D721Med (cell line): Measurements from ENCODE around the gene GNAT1.

Experiments used
- DNase-seq: peaks from one replicate; pipeline ENCODE4 v3.0.0; 2011; ENCODE audit warnings: low spot score; ENCODE audit not compliant: insufficient read length
- FAIRE-seq: peaks from 2 replicates; lab custom pipeline; 2011; peaks lifted over from hg19 to GRCh38; lab: Jason Lieb, UNC
- CTCF ChIP-seq: IDR thresholded peaks from 2 replicates; pipeline ENCODE4 v1.5.1; 2012; ENCODE audit warnings: mild to moderate bottlenecking, control low read depth; ENCODE audit not compliant: insufficient read depth; ENCODE audit errors: missing control alignments

GNAT1 gene

GRCh38 chr3:50150863-50151686, 40.3 kb upstream of the GNAT1 start:
- FAIRE-seq (no peak), DNase-seq (no peak)
- TF ChIP-seq CTCF = no peak

- FAIRE-seq (no peak), DNase-seq (no peak)
- no peak for TF ChIP-seq CTCF
Observed at GRCh38 chr3:50151728-50152127, 39.7 kb upstream of the GNAT1 start.

DNA sequence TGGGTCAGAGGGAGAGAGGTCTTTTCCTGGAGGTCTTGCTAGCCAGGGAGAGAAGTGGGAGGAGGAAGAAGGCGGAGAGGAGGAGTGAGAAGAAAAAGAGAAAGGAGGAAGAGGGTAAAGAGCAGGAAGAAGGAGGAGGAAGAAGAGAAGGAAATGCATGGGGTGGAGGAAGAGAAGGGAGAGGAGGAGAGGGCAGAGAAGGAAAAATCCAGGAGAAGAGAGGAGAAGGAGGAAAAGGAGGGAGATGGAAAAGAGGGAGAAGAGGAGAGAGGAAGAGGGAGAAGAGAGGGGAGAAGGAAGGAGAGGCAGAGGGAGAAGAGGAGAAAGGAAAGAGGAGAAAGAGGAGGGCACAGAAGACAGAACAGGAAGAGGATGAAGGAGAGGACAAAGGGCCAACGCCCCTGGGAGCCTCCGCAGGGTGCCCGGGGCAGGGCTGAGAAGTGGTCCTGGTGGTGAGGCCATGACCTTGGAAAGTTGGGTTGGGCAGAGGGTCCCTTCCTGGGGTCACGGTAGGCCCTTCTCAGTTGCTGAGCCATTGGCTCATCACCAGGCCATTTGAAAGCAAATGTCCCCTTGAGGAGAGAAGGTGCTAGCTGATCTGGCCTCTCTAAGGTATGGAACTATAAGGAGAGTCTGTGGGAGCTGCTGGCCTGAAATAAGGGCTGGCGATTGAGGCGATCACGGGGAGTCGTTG, 37.5 kb upstream of the GNAT1 start:
- DNase-seq (no peak), FAIRE-seq (no peak)
- TF ChIP-seq CTCF = no peak

DNA sequence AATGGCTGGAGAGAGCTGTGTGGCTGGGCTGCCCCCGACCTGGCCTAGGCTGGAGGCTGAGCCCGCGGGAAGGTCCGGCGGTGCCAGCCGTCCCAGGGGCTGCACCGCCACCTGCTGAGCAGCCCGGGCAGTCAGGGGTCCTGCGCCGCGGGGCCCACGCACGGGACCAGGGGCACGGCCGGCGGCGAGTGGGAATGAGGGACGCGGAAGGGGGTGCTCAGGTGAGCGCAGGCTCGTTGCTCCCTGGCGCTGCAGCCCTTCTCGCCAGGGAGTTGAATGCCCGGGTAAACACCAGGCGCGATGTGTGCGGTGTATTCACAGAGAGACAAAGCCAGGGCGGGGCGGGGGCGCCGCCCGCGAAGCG, 37.0 kb upstream of the GNAT1 start:
- DNase-seq (no peak), FAIRE-seq (no peak)
- TF ChIP-seq CTCF = peak; percentile 55

DNA sequence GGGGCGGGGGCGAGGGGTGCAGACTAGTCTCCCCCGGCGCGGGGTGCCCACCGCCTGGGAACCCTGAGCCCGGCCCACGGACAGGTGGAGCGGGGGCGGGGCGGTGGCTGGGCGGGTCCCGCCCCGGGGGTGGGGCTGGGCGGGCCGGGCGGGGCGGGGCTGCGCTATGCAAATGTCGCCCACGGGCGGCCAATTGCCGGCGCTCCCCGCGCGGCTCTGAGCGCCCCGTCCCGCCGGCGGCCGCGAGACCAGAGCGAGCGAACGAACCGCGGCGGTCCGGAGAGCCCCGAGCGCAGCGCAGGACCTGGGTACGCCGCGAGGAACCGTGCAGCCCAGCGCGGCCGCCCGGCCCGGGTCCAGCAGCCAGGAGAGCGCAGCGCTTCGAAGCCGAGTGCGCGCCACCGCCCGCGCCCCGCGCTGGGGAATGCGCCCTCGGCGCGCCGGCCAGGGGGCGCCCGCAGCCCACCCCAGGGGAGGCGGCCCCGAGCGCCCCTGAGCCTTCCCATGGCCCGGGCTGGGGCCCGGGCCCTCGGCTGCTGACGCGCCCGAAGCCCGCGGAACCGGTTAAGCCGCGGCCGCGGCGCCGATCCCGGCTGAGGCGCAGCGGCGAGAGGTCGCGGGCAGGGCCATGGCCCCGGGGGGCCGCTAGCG, 36.4 kb upstream of the GNAT1 start, which contains the start of gene SEMA3F:
Gene SEMA3F (plus strand): TSS at position 485 of the 651 bp plus-strand sequence. CDS start 4,299 bp downstream, outside the sequence.
- DNase-seq = peak; percentile 89
- TF ChIP-seq CTCF = peak; percentile 27
- FAIRE-seq = no peak

DNA sequence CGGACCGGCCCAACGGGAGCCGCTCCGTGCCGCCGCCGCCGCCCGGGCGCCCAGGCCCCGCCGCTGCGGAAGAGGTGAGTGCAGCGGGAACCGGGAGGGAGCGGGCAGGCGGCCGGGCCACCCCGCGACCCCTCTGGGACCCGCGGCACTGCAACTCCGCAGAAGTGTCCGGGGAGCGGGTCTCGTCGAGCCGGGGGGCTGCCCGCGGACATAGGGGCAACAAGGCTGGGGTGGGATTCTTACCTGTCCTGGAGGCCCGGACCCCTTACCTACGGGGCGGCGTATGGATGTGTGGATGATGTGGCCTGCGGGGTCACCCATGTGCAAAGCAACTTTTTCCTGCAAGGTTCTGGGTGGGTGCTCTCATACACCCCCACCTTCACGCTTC, 35.9 kb upstream of the GNAT1 start:
- no peak for TF ChIP-seq CTCF
- no peak for FAIRE-seq
- DNase-seq = no peak
